HG03095 (cell line): ENCODE data around the gene TRIM44.

Experiments used
- ATAC-seq: cut with Tn5 transposase; IDR thresholded peaks from one replicate; pipeline ENCODE4 v1.9.1; 2021; ENCODE audit warnings: moderate library complexity; ENCODE audit not compliant: unreplicated experiment

The TRIM44 gene

GRCh38 chr11:35785287-35786167 lies 123.0 kb downstream of the TRIM44 start:
- ATAC-seq, result peak; percentile 46

GRCh38 chr11:35786188-35786587 lies 123.6 kb downstream of the TRIM44 start:
- ATAC-seq, result no peak

- ATAC-seq, result no peak
Measured at GRCh38 chr11:35787013-35787504, 124.5 kb downstream of the TRIM44 start.

- no peak for ATAC-seq
Measured at GRCh38 chr11:35787626-35788025, 125.1 kb downstream of the TRIM44 start.

GRCh38 chr11:35791088-35791958 lies 128.7 kb downstream of the TRIM44 start:
- no peak for ATAC-seq

GRCh38 chr11:35792148-35792845 lies 129.7 kb downstream of the TRIM44 start:
- no peak for ATAC-seq

- ATAC-seq, result no peak
Measured at GRCh38 chr11:35792846-35793192, 130.2 kb downstream of the TRIM44 start.

GRCh38 chr11:35794333-35794732 lies 131.8 kb downstream of the TRIM44 start:
- no peak for ATAC-seq

- no peak for ATAC-seq
Measured at GRCh38 chr11:35794850-35795249, 132.3 kb downstream of the TRIM44 start.

- no peak for ATAC-seq
Measured at GRCh38 chr11:35796562-35796961, 134.0 kb downstream of the TRIM44 start.

- no peak for ATAC-seq
Measured at GRCh38 chr11:35798423-35798822, 135.8 kb downstream of the TRIM44 start.

- ATAC-seq, result no peak
Measured at GRCh38 chr11:35798983-35799382, 136.4 kb downstream of the TRIM44 start.

- no peak for ATAC-seq
Measured at GRCh38 chr11:35799655-35800054, 137.1 kb downstream of the TRIM44 start.

GRCh38 chr11:35800970-35801953 lies 138.7 kb downstream of the TRIM44 start:
- ATAC-seq, result no peak

GRCh38 chr11:35802221-35802620 lies 139.6 kb downstream of the TRIM44 start:
- no peak for ATAC-seq

- no peak for ATAC-seq
Measured at GRCh38 chr11:35802672-35803071, 140.1 kb downstream of the TRIM44 start.

GRCh38 chr11:35803115-35803514 lies 140.5 kb downstream of the TRIM44 start:
- ATAC-seq, result no peak

GRCh38 chr11:35804451-35805040 lies 142.0 kb downstream of the TRIM44 start:
- ATAC-seq, result no peak

GRCh38 chr11:35809561-35809960 lies 147.0 kb downstream of the TRIM44 start:
- no peak for ATAC-seq
